Testis (tissue), 3 donors: ENCODE measurements around the gene AMZ1. TPM values are rescaled to one million over a fixed set of nuclear protein-coding genes. Genes with fewer than 3 reads are reported as not detected.

Experiments used
- DNase-seq: peaks from one replicate; pipeline ENCODE4 v3.0.0-alpha.2; 2019
- H3K27ac ChIP-seq, 2 donors: fragments of 200-600 bp; sonication (generic); one replicate each; pipeline ENCODE4 v1.5.1; 2019
- H3K27me3 ChIP-seq: fragments of 200-600 bp; sonication (generic); one replicate; pipeline ENCODE4 v1.5.1; 2019
- H3K36me3 ChIP-seq: fragments of 200-600 bp; sonication (generic); one replicate; pipeline ENCODE4 v1.5.1; 2017; ENCODE audit warnings: low read depth; ENCODE audit errors: missing control alignments
- H3K4me1 ChIP-seq: fragments of 200-600 bp; sonication (generic); one replicate; pipeline ENCODE4 v1.5.1; 2019
- H3K4me3 ChIP-seq, 2 donors: fragments of 200-600 bp; sonication (generic); one replicate each; pipeline ENCODE4 v1.5.1; 2017 to 2019
- H3K9me3 ChIP-seq: fragments of 200-600 bp; sonication (generic); one replicate; pipeline ENCODE4 v1.5.1; 2017
- POLR2A ChIP-seq: fragments of 450-650 bp; IDR thresholded peaks from one replicate; pipeline ENCODE4 v1.6.1; 2017; ENCODE audit warnings: antibody characterized with exemption, mild to moderate bottlenecking, moderate library complexity
- WGBS, 2 donors: methylation state at CpG; one replicate each; pipeline ENCODE4 v1.1.5; 2018; 5-methylcytosine and 5-hydroxymethylcytosine counted together
- intact Hi-C: fragments of 100-400 bp; cut with DNase I; formaldehyde crosslinking; loops from one replicate; pipeline ENCODE4 v1.15.1; 2023; ENCODE audit warnings: low total_unique reads
- polyA plus RNA-seq: library from polyadenylated mRNA; stranded (reverse); fragments of 350-450 nt; fragmentation: Illumina TruSeq; extraction: RNeasy Lipid Tissue Mini Kit (QIAGEN cat#74804); gene quantifications from one replicate; pipeline ENCODE4 v1.2.3, GENCODE V29; 2014; ENCODE audit warnings: low read depth, low replicate concordance; ENCODE audit not compliant: insufficient read depth
- total RNA-seq, 2 donors: library from RNA; depleted of rRNA; stranded (reverse); fragments of >200 nt; gene quantifications; one replicate each; pipeline ENCODE4 v1.2.3, GENCODE V29; 2016
- TF ChIP-seq, protein P1 (sequence below), 3 experiments: fragments of 450-650 bp in 2 of 3; fragments of 200-600 bp in 1 of 3; sonication (generic) in 1 of 3; IDR thresholded peaks; one replicate each; pipeline ENCODE4 v1.5.1; 2016 to 2019; ENCODE audit warnings: antibody characterized with exemption in 3 of 3, mild to moderate bottlenecking in 2 of 3, moderate library complexity in 1 of 3

Gene AMZ1
- total and polyA plus RNA-seq, 3 donors from 2014 or later = 1.1 to 3.2 (median 2.7) TPM

DNA sequence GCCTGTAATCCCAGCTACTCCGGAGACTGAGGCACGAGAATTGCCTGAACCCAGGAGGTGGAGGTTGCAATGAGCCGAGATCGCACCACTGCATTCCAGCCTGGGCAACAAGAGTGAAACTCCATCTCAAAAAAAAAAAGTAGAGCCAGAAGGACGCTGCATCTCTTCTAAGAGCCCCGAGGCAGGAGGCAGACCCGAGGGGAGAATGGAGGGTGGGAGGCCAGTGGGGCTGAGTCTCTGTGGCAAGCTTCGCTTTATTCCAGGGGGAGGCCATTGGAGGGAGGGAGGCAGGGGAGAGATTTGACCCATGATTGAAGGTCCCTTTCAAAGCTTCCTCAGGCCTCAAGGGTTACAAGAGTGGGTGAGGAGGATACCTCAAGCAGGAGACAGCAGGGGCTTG lies 37.6 kb upstream of the AMZ1 start:
- Histone ChIP-seq H3K4me3 (no peak overlapping the region), H3K36me3 (no peaks in the 10 kb centered on the region), H3K4me1 (no peaks in the 10 kb centered on the region), H3K27me3 (no peaks in the 10 kb centered on the region), H3K9me3 (no peaks in the 10 kb centered on the region), H3K27ac (no peak overlapping the region)
- WGBS, 2 donors = 68 to 83% methylated on average over 8 of the region's 8 CpGs
- DNase-seq = no peak
- intact Hi-C loops = no loop called here
- TF ChIP-seq, protein P1, sequence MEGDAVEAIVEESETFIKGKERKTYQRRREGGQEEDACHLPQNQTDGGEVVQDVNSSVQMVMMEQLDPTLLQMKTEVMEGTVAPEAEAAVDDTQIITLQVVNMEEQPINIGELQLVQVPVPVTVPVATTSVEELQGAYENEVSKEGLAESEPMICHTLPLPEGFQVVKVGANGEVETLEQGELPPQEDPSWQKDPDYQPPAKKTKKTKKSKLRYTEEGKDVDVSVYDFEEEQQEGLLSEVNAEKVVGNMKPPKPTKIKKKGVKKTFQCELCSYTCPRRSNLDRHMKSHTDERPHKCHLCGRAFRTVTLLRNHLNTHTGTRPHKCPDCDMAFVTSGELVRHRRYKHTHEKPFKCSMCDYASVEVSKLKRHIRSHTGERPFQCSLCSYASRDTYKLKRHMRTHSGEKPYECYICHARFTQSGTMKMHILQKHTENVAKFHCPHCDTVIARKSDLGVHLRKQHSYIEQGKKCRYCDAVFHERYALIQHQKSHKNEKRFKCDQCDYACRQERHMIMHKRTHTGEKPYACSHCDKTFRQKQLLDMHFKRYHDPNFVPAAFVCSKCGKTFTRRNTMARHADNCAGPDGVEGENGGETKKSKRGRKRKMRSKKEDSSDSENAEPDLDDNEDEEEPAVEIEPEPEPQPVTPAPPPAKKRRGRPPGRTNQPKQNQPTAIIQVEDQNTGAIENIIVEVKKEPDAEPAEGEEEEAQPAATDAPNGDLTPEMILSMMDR (IDR thresholded peaks at IDR 0.05) = no peak
- no peak for TF ChIP-seq POLR2A

DNA sequence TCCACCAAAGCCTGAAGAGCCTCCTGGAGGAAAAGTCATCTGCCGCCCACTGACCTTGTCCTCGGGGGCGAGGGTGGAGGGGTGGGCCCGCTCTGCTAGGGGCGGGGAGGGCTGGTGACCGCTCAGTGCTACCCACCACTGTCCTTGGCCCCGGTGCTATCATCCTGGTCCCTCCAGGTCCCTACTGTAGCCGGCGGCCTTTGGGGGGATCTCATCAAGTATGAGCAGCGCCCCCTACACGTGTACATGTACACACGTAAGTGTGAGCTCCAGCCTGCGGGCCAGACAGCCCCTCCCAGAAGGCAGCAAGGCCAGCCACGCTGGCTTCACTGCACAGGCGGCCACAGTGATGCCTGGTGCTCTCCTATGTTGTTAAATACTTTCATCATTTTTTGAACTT lies 36.7 kb upstream of the AMZ1 start:
- intact Hi-C loops = no loop called here
- H3K36me3 ChIP-seq = no peaks in the 10 kb centered on the region

DNA sequence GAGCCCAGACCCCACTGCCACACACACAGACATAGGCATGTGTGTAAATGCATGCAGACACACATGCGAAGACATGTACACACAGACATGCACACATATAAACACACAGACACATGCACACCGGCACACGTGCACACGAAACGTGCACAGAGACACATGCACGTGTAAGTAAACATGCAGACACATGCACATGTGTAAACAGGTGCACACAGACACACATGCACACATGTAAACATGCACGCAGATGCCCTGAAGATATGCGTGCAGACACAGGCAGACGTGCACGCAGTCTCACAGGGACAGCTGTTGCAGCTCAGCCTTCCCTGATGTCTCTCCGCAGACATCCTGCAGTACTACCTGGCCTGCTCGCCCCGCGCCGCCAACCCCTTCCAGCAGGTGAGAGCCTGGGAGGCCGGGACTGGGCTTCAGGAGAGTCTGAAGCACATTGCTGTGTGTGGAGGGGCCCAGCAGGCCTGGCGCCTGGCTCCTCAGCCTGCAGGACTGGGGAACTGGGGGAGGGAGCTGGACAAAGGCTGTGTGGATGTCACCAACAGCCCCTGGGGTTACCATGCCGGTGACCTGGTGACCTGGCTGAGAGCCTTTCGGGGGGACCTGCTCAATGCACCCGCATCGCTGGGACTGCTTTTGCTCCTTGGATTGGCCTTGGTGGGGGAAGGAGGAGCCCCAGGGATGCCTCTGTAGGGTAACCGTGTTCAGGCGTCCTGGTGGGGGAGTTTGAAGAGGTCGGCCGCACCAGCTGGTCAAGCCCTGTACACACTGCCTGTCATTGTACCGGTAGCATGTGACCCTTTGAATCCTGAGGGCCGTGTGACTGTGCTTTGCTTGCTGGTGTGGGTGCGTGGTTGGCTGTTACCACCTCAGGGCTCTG lies 35.9 kb upstream of the AMZ1 start:
- intact Hi-C loops = no loop called here
- H3K4me3 ChIP-seq = no peak overlapping the region
- H3K27me3 ChIP-seq = no peaks in the 10 kb centered on the region
- 89 to 94% methylated on average over 19 to 28 of the region's 28 CpGs for whole genome bisulfite sequencing, 2 donors
- H3K4me1 ChIP-seq = no peaks in the 10 kb centered on the region
- H3K36me3 ChIP-seq = no peaks in the 10 kb centered on the region
- H3K9me3 ChIP-seq = no peaks in the 10 kb centered on the region
- H3K27ac ChIP-seq = no peak overlapping the region
- TF ChIP-seq, protein P1 (IDR thresholded peaks at IDR 0.05) = no peak
- TF ChIP-seq POLR2A = no peak
- DNase-seq = no peak

More for the DNA sequence above, 36.7 kb upstream of the AMZ1 start:
- Histone ChIP-seq H3K27me3 (no peaks in the 10 kb centered on the region), H3K4me3 (no peak overlapping the region), H3K4me1 (no peaks in the 10 kb centered on the region), H3K27ac (no peak overlapping the region), H3K9me3 (no peaks in the 10 kb centered on the region)
- TF ChIP-seq, protein P1 (IDR thresholded peaks at IDR 0.05) = no peak
- no peak for TF ChIP-seq POLR2A
- no peak for DNase-seq
- WGBS, 2 donors = 79 to 82% methylated on average over 8 to 15 of the region's 15 CpGs

DNA sequence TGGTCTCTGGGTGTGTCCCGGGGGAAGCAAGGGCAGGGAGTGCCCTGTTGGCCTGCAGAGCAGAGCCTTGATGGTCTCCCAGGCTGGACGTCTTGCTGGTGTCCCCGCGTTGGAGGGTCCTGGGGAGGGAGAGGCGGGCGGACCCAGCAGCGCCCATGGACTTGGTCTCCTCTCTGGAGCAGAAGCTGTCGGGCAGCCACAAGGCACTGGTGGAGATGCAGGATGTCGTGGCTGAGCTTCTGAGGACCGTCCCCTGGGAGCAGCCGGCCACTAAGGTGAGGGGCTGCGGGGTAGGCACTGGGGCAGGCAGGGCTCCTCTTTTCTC lies 35.3 kb upstream of the AMZ1 start:
- no peak for TF ChIP-seq POLR2A
- TF ChIP-seq, protein P1 (IDR thresholded peaks at IDR 0.05) = no peak
- Histone ChIP-seq H3K27me3 (no peaks in the 10 kb centered on the region), H3K4me1 (no peaks in the 10 kb centered on the region), H3K4me3 (no peak overlapping the region), H3K36me3 (no peaks in the 10 kb centered on the region), H3K9me3 (no peaks in the 10 kb centered on the region), H3K27ac (no peak overlapping the region)
- intact Hi-C loops = no loop called here
- no peak for DNase-seq
- WGBS, 2 donors = 96% methylated on average over 12 of the region's 12 CpGs; no CpG with 5 or more reads in 1 of the 2 donors

DNA sequence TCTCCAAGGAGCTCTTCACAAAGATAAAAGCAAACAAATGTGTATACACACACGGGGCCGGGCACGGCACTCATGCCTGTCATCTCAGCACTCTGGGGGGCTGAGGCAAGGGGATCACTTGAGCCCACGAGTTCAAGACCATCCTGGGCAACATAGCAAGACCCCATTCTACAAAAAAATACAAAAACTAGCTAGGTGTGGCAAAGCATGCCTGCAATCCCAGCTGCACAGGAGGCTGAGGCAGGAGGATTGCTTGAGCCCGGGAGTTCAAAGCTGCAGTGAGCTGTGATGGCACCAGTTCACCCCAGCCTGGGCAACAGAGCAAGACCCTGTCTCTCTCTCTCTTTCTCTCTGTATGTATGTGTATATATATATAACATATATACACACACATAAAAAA lies 33.9 kb upstream of the AMZ1 start:
- intact Hi-C loops = no loop called here
- 79 to 80% methylated on average over 5 of the region's 5 CpGs for WGBS, 2 donors
- Histone ChIP-seq H3K4me3 (no peak overlapping the region), H3K4me1 (no peaks in the 10 kb centered on the region), H3K9me3 (no peaks in the 10 kb centered on the region), H3K27me3 (no peaks in the 10 kb centered on the region), H3K36me3 (no peaks in the 10 kb centered on the region), H3K27ac (no peak overlapping the region)
- DNase-seq = no peak
- TF ChIP-seq, protein P1 (IDR thresholded peaks at IDR 0.05) = no peak
- TF ChIP-seq POLR2A = no peak
